Vagina (tissue), 2 donors: ENCODE data around the gene ANAPC4. TPM values are rescaled to one million over a fixed set of nuclear protein-coding genes. Genes with fewer than 3 reads are reported as not detected.

ENCODE experiments used
- DNase-seq, 2 donors: peaks; one replicate each; pipeline ENCODE4 v3.0.0-alpha.2; 2017; ENCODE audit errors: extremely low spot score in 2 of 2
- H3K27ac ChIP-seq: fragments of 200-600 bp; sonication (generic); one replicate; pipeline ENCODE4 v1.5.1; 2019
- H3K27me3 ChIP-seq: fragments of 200-600 bp; sonication (generic); one replicate; pipeline ENCODE4 v1.5.1; 2019
- H3K36me3 ChIP-seq, 2 donors: fragments of 200-600 bp; sonication (generic); one replicate each; pipeline ENCODE4 v1.5.1; 2017 to 2019
- H3K4me1 ChIP-seq: fragments of 200-600 bp; sonication (generic); one replicate; pipeline ENCODE4 v1.5.1; 2019
- H3K4me3 ChIP-seq, 2 donors: fragments of 200-600 bp; sonication (generic); 1 replicate in 1 of 2; 2 replicates in 1 of 2; pipeline ENCODE4 v1.5.1; 2016 to 2019
- H3K9me3 ChIP-seq: fragments of 200-600 bp; sonication (generic); one replicate; pipeline ENCODE4 v1.5.1; 2019
- POLR2A ChIP-seq, 2 donors: fragments of 450-650 bp; IDR thresholded peaks; one replicate each; pipeline ENCODE4 v1.6.1; 2017; ENCODE audit warnings: antibody characterized with exemption in 2 of 2, mild to moderate bottlenecking in 2 of 2, moderate library complexity in 2 of 2
- POLR2AphosphoS5 ChIP-seq, 2 donors: sonication (generic); formaldehyde crosslinking; IDR thresholded peaks; one replicate each; pipeline ENCODE4 v1.9.0; 2017; ENCODE audit warnings: antibody characterized with exemption in 2 of 2, mild to moderate bottlenecking in 2 of 2, low read depth in 1 of 2; ENCODE audit not compliant: insufficient read depth in 1 of 2
- intact Hi-C: fragments of 100-400 bp; cut with DNase I; formaldehyde crosslinking; loops from one replicate; pipeline ENCODE4 v1.15.1; 2023
- total RNA-seq: library from RNA; depleted of rRNA; stranded (reverse); fragments of >200 nt; gene quantifications from one replicate; pipeline ENCODE4 v1.2.3, GENCODE V29; 2016
- TF ChIP-seq, protein P1 (sequence below), 3 experiments: fragments of 450-650 bp in 2 of 3; fragments of 200-600 bp in 1 of 3; sonication (generic) in 1 of 3; IDR thresholded peaks; one replicate each; pipeline ENCODE4 v1.5.1; 2017 to 2019; ENCODE audit warnings: antibody characterized with exemption in 3 of 3, mild to moderate bottlenecking in 2 of 3, moderate library complexity in 2 of 3

ANAPC4 gene
- total RNA-seq, 1 donor from 2014 or later, result 33.6 TPM

DNA sequence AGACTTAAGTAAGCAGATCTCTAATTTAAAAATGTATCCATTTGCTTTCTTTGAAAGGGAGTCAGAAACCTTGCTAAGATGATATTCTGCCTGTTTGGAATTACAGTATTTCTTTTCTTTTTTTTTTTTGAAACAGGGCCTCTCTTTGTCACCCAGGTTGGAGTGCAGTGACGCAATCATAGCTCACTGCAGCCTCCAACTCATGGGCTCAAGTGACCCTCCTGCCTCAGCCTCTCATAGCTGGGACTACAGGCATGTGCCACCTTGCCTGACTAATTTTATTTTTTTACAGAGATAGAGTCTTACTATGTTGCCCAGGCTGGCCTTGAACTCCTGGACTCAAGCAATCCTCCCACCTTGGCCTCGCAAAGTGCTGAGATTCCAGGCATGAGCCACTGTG lies 40.0 kb downstream of the ANAPC4 start:
- no peak overlapping the region for H3K27ac ChIP-seq
- H3K36me3 ChIP-seq, result peaks cover 0 to 57% of the 10 kb centered on the region in 2 donors
- DNase-seq, result no peak
- H3K4me3 ChIP-seq, result no peak overlapping the region
- TF ChIP-seq POLR2A (IDR thresholded peaks at IDR 0.05), result no peak
- TF ChIP-seq POLR2AphosphoS5 (IDR thresholded peaks at IDR 0.05; ENCODE audit: insufficient read depth in 1 of 2, low read depth in 1 of 2), result no peak
- peaks cover 6% of the 10 kb centered on the region for H3K4me1 ChIP-seq
- H3K27me3 ChIP-seq, result no peaks in the 10 kb centered on the region
- intact Hi-C loops, result no loop called here
- no peaks in the 10 kb centered on the region for H3K9me3 ChIP-seq

DNA sequence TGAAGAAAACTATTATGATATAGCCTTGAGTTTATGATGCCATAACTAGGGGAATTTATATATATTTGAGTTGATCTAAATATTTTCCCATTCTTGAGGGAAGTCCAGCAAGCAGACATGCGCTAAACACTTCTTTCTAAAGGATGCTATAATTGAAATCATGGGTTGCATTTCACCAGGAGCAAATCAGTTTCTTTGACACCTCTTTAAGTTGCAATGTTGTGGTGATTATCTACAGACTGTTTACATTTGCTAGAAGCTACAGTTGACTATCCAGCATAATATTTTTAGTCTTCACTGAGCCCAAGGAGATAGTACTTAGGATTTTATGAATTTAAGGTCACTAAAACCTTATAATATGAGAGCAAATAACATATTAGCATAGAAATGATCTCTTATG lies 43.9 kb downstream of the ANAPC4 start:
- Histone ChIP-seq H3K9me3 (no peaks in the 10 kb centered on the region), H3K27me3 (no peaks in the 10 kb centered on the region), H3K36me3 (peaks cover 0 to 28% of the 10 kb centered on the region in 2 donors), H3K27ac (no peak overlapping the region), H3K4me1 (peaks cover 7% of the 10 kb centered on the region), H3K4me3 (no peak overlapping the region)
- intact Hi-C loops, result loop anchor here (5.0 kb wide), 1 partner anchor 1786 kb away; no protein-coding TSS in a partner anchor
- TF ChIP-seq POLR2AphosphoS5 (IDR thresholded peaks at IDR 0.05; ENCODE audit: insufficient read depth in 1 of 2, low read depth in 1 of 2) (no peak), POLR2A (IDR thresholded peaks at IDR 0.05) (no peak)
- TF ChIP-seq, protein P1, sequence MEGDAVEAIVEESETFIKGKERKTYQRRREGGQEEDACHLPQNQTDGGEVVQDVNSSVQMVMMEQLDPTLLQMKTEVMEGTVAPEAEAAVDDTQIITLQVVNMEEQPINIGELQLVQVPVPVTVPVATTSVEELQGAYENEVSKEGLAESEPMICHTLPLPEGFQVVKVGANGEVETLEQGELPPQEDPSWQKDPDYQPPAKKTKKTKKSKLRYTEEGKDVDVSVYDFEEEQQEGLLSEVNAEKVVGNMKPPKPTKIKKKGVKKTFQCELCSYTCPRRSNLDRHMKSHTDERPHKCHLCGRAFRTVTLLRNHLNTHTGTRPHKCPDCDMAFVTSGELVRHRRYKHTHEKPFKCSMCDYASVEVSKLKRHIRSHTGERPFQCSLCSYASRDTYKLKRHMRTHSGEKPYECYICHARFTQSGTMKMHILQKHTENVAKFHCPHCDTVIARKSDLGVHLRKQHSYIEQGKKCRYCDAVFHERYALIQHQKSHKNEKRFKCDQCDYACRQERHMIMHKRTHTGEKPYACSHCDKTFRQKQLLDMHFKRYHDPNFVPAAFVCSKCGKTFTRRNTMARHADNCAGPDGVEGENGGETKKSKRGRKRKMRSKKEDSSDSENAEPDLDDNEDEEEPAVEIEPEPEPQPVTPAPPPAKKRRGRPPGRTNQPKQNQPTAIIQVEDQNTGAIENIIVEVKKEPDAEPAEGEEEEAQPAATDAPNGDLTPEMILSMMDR (IDR thresholded peaks at IDR 0.05), result no peak
- DNase-seq, result no peak

DNA sequence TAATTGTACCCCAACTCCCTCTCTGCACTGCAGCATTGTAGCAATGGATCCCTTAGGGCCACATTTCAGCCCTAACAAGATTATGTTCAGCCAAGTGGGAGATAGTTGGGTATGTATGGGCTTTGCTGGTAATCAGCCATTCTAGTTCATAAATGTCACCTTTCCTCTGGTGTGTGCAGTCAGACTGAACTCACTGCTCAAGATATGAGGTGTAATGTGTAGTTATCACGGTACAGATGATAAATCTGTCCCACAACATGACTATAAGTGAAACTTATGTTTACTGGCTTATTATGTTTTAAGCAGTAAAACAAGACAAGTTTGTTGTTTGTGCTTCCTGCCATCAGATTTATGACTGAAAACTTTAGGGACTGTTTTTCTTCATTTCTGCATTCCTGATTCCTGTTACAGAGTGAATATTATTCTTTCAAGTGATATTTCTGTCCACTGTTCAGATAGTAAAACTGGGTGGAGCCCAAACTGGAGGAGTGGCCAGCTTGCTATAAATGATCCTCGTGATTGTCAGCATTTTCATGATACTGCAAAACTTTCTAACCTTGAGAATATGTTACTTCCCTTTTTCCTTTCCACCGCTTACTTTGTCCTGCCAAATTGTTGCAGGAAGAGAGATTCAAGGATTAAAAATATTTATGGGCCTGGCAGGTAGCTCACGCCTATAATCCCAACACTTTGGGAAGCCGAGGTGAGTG lies 44.9 kb downstream of the ANAPC4 start:
- Histone ChIP-seq H3K27me3 (no peaks in the 10 kb centered on the region), H3K9me3 (no peaks in the 10 kb centered on the region), H3K4me3 (no peak overlapping the region), H3K27ac (no peak overlapping the region), H3K36me3 (peaks cover 0 to 19% of the 10 kb centered on the region in 2 donors), H3K4me1 (peaks cover 7% of the 10 kb centered on the region)
- TF ChIP-seq POLR2A (IDR thresholded peaks at IDR 0.05), result no peak
- TF ChIP-seq, protein P1 (IDR thresholded peaks at IDR 0.05), result no peak
- no peak for TF ChIP-seq POLR2AphosphoS5 (IDR thresholded peaks at IDR 0.05; ENCODE audit: insufficient read depth in 1 of 2, low read depth in 1 of 2)
- DNase-seq, result no peak
- intact Hi-C loops, result loop anchor here (5.0 kb wide), 1 partner anchor 1785 kb away; no protein-coding TSS in a partner anchor

DNA sequence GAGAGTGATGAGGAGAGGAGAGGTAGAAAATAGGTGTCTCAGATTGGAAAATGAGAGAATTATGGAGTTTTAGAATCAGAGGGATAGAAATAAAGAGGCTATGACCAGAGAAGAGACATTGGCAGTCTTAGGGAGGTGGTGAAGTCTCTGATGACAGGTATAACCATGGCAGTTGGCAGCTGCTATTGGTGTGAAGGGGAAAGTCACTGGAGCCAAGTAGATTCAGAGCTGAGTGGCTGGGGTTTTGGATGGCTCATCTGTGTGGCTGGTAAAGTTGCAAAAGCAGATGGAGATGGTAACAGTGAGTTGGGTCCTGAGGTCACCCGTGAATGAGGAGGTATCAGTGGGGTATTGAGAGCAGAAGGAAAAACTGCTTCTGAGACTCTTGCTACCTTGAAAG lies 46.5 kb downstream of the ANAPC4 start:
- Histone ChIP-seq H3K4me1 (peaks cover 7% of the 10 kb centered on the region), H3K27me3 (no peaks in the 10 kb centered on the region), H3K4me3 (no peak overlapping the region), H3K27ac (no peak overlapping the region), H3K9me3 (no peaks in the 10 kb centered on the region), H3K36me3 (peaks cover 0 to 3% of the 10 kb centered on the region in 2 donors)
- no peak for DNase-seq
- intact Hi-C loops, result loop anchor here (5.0 kb wide), 1 partner anchor 1784 kb away; no protein-coding TSS in a partner anchor
- TF ChIP-seq, protein P1 (IDR thresholded peaks at IDR 0.05), result no peak
- TF ChIP-seq POLR2AphosphoS5 (IDR thresholded peaks at IDR 0.05; ENCODE audit: insufficient read depth in 1 of 2, low read depth in 1 of 2) (no peak), POLR2A (IDR thresholded peaks at IDR 0.05) (no peak)

DNA sequence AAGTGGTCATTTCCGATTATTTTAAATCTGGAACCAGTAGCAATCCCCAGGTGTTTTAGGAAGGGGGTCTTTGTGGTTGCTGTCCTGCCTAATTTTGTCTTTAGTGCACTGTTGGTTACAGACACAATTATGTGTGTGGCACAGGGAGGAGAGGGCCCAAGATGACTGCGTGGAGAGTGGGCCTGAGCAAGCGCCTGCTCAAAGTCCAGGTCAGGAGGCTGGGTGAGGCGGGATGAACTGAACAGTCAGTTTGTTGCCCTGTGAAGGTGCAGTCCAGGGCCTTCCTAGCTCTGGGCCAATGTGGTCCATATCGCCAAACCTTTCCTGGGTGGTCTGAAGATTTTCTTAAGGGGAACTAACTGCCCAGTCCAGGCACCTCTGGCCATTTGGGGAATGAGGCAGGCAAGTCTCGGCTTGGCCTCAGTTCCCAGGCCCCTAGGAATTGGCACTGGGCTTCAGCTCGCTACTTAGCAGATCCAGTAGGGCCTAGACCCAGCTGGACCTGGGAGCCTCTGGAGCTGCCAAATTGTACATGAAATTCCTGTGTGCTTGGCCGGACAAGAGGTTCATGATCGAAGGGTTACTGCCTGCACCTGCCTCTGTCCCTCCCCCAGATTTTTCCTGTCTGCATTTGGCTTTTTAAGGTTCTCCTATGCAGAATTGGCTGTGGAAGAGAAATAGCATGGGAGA lies 47.6 kb downstream of the ANAPC4 start:
- peaks cover 7% of the 10 kb centered on the region for H3K4me1 ChIP-seq
- H3K36me3 ChIP-seq, result no peaks in the 10 kb centered on the region
- no peaks in the 10 kb centered on the region for H3K27me3 ChIP-seq
- no peaks in the 10 kb centered on the region for H3K9me3 ChIP-seq
- no peak overlapping the region for H3K4me3 ChIP-seq
- no peak overlapping the region for H3K27ac ChIP-seq
- intact Hi-C loops, result loop anchor here (5.0 kb wide), 1 partner anchor 1783 kb away; no protein-coding TSS in a partner anchor
- TF ChIP-seq POLR2AphosphoS5 (IDR thresholded peaks at IDR 0.05; ENCODE audit: insufficient read depth in 1 of 2, low read depth in 1 of 2) (no peak), POLR2A (IDR thresholded peaks at IDR 0.05) (no peak)
- TF ChIP-seq, protein P1 (IDR thresholded peaks at IDR 0.05), result no peak
- no peak for DNase-seq
